Measurements from ENCODE around the gene TMEM114. TPM values are rescaled to one million over a fixed set of nuclear protein-coding genes. Genes with fewer than 3 reads are reported as not detected.

TMEM114 gene
- total RNA-seq, 1 experiment from 2014 or later, result not detected

- no peak overlapping the region for H3K27ac Mint-ChIP-seq (ENCODE audit: unreplicated experiment)
- H3K27me3 Mint-ChIP-seq (ENCODE audit: unreplicated experiment), result no peaks in the 10 kb centered on the region
- H3K9me3 Mint-ChIP-seq (ENCODE audit: low read depth, unreplicated experiment), result no peaks in the 10 kb centered on the region
- CTCF ChIA-PET, result no interaction called here
- H3K36me3 Mint-ChIP-seq (ENCODE audit: insufficient read depth, unreplicated experiment), result peaks cover 46% of the 10 kb centered on the region
- BruUV-seq (replicated peaks), result no TSS peak
- DNase-seq, result no peak
- TF ChIP-seq CTCF (IDR thresholded peaks at IDR 0.05; ENCODE audit: unreplicated experiment), result no peak
- H3K4me3 Mint-ChIP-seq (ENCODE audit: low read depth, unreplicated experiment), result no peak overlapping the region
- intact Hi-C loops (cut with micrococcal nuclease; ENCODE audit: unreplicated experiment), result no loop called here
- no peaks in the 10 kb centered on the region for H3K4me1 Mint-ChIP-seq (ENCODE audit: low read depth, unreplicated experiment)
Observed at GRCh38 chr16:8631818-8632465, 41.6 kb upstream of the TMEM114 start.

DNA sequence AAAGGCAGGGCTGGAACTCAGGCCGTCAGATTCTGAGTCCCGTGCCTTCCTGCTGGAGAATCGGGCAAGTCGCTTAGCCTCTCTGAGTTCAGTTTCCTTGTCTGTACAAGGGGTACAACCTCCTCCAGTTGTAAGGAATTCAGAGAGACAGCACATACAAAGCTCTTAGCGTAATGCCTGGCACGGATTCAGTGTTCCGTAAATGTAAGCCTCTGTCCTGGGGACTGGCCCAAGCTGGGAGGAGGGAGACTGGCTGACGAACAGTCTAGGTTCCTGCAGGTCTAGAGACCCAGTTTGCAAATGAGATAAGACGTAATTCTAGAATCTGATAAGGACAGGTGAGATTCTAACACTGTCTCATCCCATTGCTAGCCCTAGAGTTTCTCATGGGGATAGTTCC is 41.1 kb upstream of the TMEM114 start:
- intact Hi-C loops (cut with micrococcal nuclease; ENCODE audit: unreplicated experiment), result no loop called here
- H3K27me3 Mint-ChIP-seq (ENCODE audit: unreplicated experiment), result no peaks in the 10 kb centered on the region
- H3K4me1 Mint-ChIP-seq (ENCODE audit: low read depth, unreplicated experiment), result no peaks in the 10 kb centered on the region
- CTCF ChIA-PET, result no interaction called here
- no peak overlapping the region for H3K27ac Mint-ChIP-seq (ENCODE audit: unreplicated experiment)
- BruUV-seq (replicated peaks), result no TSS peak
- no peak for TF ChIP-seq CTCF (IDR thresholded peaks at IDR 0.05; ENCODE audit: unreplicated experiment)
- H3K36me3 Mint-ChIP-seq (ENCODE audit: insufficient read depth, unreplicated experiment), result peaks cover 48% of the 10 kb centered on the region
- H3K9me3 Mint-ChIP-seq (ENCODE audit: low read depth, unreplicated experiment), result no peaks in the 10 kb centered on the region
- H3K4me3 Mint-ChIP-seq (ENCODE audit: low read depth, unreplicated experiment), result no peak overlapping the region
- DNase-seq, result no peak

GRCh38 chr16:8630255-8630953 is 40.1 kb upstream of the TMEM114 start:
- Mint-ChIP-seq H3K36me3 (ENCODE audit: insufficient read depth, unreplicated experiment) (peaks cover 41% of the 10 kb centered on the region), H3K4me1 (ENCODE audit: low read depth, unreplicated experiment) (no peaks in the 10 kb centered on the region), H3K27ac (ENCODE audit: unreplicated experiment) (no peak overlapping the region), H3K9me3 (ENCODE audit: low read depth, unreplicated experiment) (no peaks in the 10 kb centered on the region), H3K27me3 (ENCODE audit: unreplicated experiment) (no peaks in the 10 kb centered on the region), H3K4me3 (ENCODE audit: low read depth, unreplicated experiment) (no peak overlapping the region)
- CTCF ChIA-PET, result no interaction called here
- no peak for DNase-seq
- TF ChIP-seq CTCF (IDR thresholded peaks at IDR 0.05; ENCODE audit: unreplicated experiment), result no peak
- BruUV-seq (replicated peaks), result no TSS peak
- intact Hi-C loops (cut with micrococcal nuclease; ENCODE audit: unreplicated experiment), result no loop called here

- no TSS peak for BruUV-seq (replicated peaks)
- no peaks in the 10 kb centered on the region for H3K27me3 Mint-ChIP-seq (ENCODE audit: unreplicated experiment)
- no peak overlapping the region for H3K27ac Mint-ChIP-seq (ENCODE audit: unreplicated experiment)
- CTCF ChIA-PET, result no interaction called here
- H3K9me3 Mint-ChIP-seq (ENCODE audit: low read depth, unreplicated experiment), result no peaks in the 10 kb centered on the region
- DNase-seq, result no peak
- peaks cover 8% of the 10 kb centered on the region for H3K4me1 Mint-ChIP-seq (ENCODE audit: low read depth, unreplicated experiment)
- no peak overlapping the region for H3K4me3 Mint-ChIP-seq (ENCODE audit: low read depth, unreplicated experiment)
- peaks cover 41% of the 10 kb centered on the region for H3K36me3 Mint-ChIP-seq (ENCODE audit: insufficient read depth, unreplicated experiment)
- no peak for TF ChIP-seq CTCF (IDR thresholded peaks at IDR 0.05; ENCODE audit: unreplicated experiment)
- intact Hi-C loops (cut with micrococcal nuclease; ENCODE audit: unreplicated experiment), result no loop called here
Observed at GRCh38 chr16:8628981-8629725, 38.8 kb upstream of the TMEM114 start.
